ENCODE data around the gene AKR1C1. TPM values are rescaled to one million over a fixed set of nuclear protein-coding genes. Genes with fewer than 3 reads are reported as not detected.
"Not testable (repeated sequence)": the region's sequence is repeated elsewhere in the genome, so short reads cannot be mapped to it uniquely, and the experiment has no call there.

AKR1C1 gene
- total and polyA plus RNA-seq, 2 of the 4 experiments (the other 2 are of a cell fraction) = 5.0 to 5.4 TPM

DNA sequence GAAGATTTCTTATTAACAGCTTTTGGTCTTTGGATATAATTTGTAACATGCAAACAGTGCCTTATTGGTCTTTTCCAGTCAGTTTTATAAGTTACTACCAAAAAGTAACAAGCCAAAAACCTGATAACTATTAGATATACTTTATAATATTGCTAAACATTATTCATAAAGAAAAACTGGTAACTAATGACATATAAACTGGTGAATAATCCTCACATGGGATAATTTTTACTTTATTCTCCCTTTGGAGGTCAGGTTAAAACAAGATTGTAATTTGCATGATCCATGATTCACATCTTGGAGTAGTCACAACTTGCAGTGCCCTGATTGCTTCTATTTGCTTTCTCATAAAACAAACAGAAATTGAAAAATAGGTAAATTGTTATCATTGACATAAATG, 41.3 kb downstream of the AKR1C1 start:
- H2AFZ ChIP-seq (replicated peaks; ENCODE audit: low read length, poor library complexity); H2BK5ac ChIP-seq (ENCODE audit: low read depth, low read length, poor library complexity, severe bottlenecking); H3K27me3 ChIP-seq (ENCODE audit: control insufficient read depth, insufficient read depth, low read length); H3K23ac ChIP-seq (ENCODE audit: low read depth, low read length); dilution Hi-C loops (cut with HindIII; ENCODE audit: low sequenced_read_pairs, unreplicated experiment); H3K9ac ChIP-seq (ENCODE audit: low read depth, low read length); H3K27ac ChIP-seq (ENCODE audit: insufficient read depth, low read length); H4K91ac ChIP-seq (ENCODE audit: insufficient read depth, low read depth, low read length); H3K4me2 ChIP-seq (ENCODE audit: low read depth, low read length); H3K56ac ChIP-seq (ENCODE audit: extremely low read depth, insufficient read depth, low read length); H2AK5ac ChIP-seq (ENCODE audit: low read depth, low read length); H4K8ac ChIP-seq (ENCODE audit: low read depth in 2 of 2, low read length in 2 of 2); ATAC-seq (ENCODE audit: low read depth); DNase-seq; H2BK15ac ChIP-seq (ENCODE audit: low read depth, low read length); H3K9me3 ChIP-seq (ENCODE audit: control insufficient read depth, insufficient read depth, low read length); BruUV-seq (replicated peaks); H3K4me1 ChIP-seq (ENCODE audit: control insufficient read depth, insufficient read depth, low read length); CTCF ChIA-PET; in situ Hi-C loops (cut with MboI; ENCODE audit: low sequenced_read_pairs); H3K4me3 ChIP-seq (ENCODE audit: insufficient read depth, low read depth, low read length); H3K9me1 ChIP-seq (ENCODE audit: insufficient read depth, low read length); POLR2A ChIA-PET (ENCODE audit: unreplicated experiment); H3K18ac ChIP-seq (ENCODE audit: low read depth, low read length); intact Hi-C loops (cut with micrococcal nuclease); H2BK20ac ChIP-seq (ENCODE audit: low read depth, low read length); H2BK120ac ChIP-seq (ENCODE audit: low read depth, low read length); H4K20me1 ChIP-seq (ENCODE audit: insufficient read depth, low read length); H3K79me1 ChIP-seq (ENCODE audit: low read depth in 1 of 2, low read length in 2 of 2); H4K5ac ChIP-seq (ENCODE audit: low read depth, low read length); H3K4ac ChIP-seq (ENCODE audit: low read depth, low read length); H2AK9ac ChIP-seq (replicated peaks; ENCODE audit: low read depth, low read length, poor library complexity); H3K14ac ChIP-seq (replicated peaks; ENCODE audit: low read depth, low read length); H3K36me3 ChIP-seq (ENCODE audit: control insufficient read depth, insufficient read depth, low read length): not testable (repeated sequence)

Data from IMR-90 (cell line).